ENCODE results near the gene TSPAN9.

Gene TSPAN9

GRCh38 chr12:3216097-3216496 lies 138.9 kb downstream of the TSPAN9 start:
- DNase-seq: no peak

DNA sequence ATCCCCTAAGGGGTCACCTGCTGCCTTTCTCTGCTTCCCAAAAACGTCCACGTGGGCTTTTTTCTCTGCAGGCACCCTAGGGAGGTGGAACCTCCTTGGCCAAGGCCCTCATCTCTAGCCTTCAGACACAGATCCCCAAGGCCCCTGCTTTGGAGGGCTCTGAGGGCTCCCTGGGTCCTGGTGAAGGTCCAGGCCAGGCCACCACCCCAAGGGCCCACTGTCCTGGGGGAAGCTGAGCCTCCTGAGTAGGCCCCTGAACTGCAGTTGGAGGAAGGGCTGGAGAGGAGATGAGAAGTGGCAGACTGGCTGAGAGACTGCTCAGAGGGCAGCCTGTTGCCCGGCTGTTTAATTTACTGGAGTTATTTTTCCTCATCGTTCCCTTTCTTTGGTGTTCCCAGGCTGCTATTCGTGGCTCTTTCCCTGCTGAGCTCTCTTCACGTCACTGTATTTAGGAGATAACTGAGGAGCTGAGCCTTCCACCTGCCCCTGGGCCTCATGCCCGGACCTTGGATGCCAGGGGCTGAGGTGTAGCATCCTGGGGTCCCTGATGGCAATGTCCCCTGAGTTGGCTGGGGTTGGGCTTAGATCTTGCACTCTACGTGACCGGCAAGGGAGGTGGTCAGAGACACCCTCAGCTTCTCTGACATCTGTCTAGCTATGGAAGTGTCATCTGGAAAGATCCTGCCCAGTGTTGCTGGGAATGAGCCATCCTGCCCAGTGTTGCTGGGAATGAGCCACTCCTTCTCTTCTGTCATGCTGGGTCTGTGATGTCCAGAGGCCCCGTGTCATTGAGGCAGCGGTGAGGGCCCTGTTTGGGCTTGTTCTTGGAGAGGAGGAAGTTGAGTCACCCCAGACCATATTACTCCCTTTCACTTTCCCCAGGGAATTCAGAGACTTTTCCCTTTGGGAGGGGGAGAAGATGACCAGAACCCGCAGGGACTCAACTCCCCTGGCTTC lies 139.8 kb downstream of the TSPAN9 start:
- no peak for DNase-seq

- DNase-seq: no peak
Measured at GRCh38 chr12:3217683-3218079, 140.5 kb downstream of the TSPAN9 start.

DNA sequence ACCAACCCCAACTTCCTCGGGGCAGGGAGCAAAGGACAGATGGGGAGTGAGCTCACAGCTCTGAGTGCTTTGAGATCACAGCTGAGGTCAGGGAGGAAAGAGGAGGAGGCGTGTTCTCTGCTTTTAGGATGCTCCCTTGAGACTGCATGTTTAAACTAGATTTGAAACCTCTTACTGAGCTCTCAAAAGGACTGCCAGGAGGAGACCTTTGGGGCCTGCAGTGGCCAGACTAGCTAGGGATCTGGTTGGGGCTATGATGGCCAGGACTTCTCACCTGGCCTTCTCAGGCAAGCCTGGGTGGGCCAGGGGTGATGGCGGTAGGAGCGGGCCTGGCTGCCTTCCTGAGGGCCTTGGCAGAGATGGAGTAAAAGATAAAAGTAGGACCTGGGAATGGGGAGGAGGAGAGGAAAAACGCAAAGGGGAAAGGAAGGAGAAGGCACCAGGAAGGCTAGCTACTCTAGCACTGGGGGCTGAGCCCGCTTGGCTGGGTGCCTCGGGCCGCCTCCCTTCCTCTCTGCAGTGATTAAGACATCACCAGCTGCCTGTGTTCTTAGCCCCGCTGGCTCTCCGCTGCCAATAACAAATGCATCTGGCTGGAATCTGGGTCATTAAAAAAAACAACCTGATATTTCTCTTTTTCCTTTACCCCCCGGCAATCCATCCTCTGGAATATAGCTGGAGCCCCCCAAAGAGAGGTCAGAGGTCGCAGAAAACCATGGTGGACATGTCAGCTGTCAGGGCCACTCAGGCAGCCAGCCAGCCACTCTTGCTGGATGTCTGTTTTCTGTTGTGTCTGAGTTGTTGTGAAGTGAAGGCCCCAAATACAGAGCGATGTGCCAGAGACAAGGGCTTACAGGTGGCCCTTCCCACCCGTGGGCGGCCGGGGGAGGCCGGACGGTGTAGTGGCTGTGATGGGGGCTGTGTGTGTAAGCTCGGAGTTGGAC lies 141.3 kb downstream of the TSPAN9 start:
- DNase-seq: no peak

- no peak for DNase-seq
Measured at GRCh38 chr12:3219233-3219632, 142.1 kb downstream of the TSPAN9 start.

- no peak for DNase-seq
Measured at GRCh38 chr12:3220382-3221321, 143.5 kb downstream of the TSPAN9 start.

GRCh38 chr12:3222306-3222705 lies 145.1 kb downstream of the TSPAN9 start:
- DNase-seq: no peak

- no peak for DNase-seq
Measured at GRCh38 chr12:3222979-3223378, 145.8 kb downstream of the TSPAN9 start.

DNA sequence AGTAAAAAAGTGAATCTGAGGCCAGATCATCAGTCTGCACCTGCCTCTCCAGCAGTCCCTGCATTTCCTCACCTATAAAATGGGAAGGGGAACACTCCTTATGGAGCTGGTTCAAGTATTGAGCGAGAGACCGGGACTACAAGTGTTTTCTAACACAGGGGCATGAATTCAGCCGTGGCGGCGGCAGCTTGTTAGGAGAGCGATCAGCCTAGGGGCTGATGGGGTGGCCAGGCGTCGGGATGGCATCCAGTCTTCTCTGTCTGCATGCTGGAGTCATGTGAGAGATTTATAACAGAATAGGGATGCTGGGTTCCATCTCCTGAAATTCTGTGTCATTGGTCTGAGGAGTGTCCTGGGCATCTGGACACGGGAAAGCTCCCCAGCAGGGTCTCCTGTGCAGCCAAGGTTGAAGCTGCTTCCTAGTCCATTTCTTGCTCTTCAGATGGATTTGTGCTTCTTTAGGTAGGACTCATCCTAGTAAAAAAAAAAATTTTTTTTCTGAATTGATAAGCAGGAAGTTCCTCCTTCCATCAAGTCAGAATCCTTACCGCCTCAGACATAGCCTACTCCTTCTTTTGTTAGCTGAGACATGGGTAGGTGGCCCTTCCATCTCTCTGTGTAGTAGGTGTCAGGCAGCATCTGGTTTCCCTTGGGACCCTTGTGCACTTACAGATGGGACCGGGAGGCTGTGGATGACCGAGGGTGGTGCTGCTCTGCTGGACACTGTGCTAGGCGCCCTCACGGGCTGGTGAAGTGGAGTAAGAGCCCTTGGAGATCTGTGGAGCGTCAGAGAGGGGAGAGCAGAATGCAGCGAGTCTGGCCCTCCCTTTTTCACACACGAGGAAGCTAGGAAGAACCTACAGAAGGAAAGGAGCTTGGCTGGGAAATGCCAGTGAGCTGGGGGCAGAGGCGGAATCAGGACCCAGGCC lies 146.7 kb downstream of the TSPAN9 start:
- DNase-seq: no peak

DNA sequence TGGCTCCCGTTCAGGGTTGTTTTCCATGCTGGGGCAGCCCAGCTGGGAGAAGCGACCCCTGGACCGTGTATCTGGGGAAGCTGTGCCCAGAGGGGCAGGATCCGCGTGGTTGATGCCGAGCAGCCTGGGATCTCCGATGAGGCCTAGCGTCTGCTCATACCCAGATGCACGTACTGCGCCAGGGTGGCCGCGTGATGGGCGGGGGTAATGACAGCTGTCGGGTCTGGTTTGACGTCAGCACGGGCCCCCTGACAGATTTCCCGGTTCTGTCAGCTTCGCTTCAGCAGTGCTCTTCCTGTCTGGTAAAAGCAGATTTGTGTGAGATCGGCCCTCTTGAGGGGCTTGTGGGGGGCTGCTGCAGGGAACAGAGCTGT lies 147.3 kb downstream of the TSPAN9 start:
- DNase-seq: no peak

GRCh38 chr12:3225154-3225795 lies 148.1 kb downstream of the TSPAN9 start:
- DNase-seq: no peak

DNA sequence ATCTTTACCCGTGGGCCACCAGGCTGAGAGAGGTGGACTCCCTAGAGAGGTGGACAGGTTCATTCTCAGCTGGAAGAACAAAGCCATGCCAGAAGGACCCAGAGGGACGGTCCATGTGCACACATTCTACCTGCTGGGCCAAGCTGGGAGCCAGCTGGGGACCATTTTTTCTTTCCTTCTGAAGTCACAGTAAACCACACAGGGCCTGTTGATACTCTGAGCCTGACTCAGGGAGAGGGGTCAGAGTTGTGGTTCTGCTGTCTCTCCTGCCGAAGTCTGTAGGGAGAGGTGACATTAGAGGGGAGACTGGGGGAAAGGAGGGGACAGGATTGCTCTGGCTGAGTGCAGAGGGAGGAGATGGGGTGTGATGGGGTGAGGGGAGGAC lies 148.6 kb downstream of the TSPAN9 start:
- DNase-seq: no peak

DNA sequence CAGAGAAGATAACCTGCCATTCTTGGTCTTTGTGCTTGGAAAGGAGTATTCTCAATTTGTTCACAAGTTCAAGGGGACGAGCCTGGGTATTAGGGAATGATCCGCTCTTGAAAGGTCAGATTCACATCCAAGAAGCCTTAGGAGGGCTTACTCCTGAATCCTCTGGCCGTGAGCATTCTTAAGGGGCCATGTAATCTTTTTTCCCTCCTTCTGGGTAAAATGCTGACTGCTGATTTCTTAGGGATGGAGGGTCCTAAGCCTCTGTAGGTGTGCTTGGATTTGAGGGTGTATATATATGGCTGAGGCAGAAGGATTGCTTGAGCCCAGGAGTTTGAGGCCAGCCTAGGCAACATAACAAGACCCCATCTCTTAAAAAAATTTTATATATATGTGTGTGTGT lies 149.1 kb downstream of the TSPAN9 start:
- no peak for DNase-seq

GRCh38 chr12:3227076-3227975 lies 150.1 kb downstream of the TSPAN9 start:
- DNase-seq: no peak

DNA sequence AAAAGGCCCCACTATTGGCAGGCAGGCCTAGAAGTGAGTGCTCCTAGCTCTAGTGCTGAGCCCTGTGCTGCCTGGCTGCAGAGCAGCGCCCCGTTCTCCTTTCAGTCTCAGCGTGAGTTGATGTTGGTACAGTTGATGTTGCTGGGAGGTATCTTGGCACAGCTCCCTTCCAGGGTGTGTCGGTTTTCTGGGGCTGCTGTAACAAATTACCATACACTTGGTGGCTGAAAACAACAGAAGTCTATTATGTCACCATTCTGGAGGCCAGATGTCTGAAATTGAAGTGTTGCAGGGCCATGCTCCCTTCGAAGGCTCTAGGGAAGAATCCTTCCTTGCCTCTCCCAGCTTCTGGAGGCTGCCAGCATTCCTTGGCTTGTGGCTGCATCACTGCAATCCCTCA lies 151.4 kb downstream of the TSPAN9 start:
- DNase-seq: no peak

GRCh38 chr12:3229577-3229976 lies 152.4 kb downstream of the TSPAN9 start:
- no peak for DNase-seq

DNA sequence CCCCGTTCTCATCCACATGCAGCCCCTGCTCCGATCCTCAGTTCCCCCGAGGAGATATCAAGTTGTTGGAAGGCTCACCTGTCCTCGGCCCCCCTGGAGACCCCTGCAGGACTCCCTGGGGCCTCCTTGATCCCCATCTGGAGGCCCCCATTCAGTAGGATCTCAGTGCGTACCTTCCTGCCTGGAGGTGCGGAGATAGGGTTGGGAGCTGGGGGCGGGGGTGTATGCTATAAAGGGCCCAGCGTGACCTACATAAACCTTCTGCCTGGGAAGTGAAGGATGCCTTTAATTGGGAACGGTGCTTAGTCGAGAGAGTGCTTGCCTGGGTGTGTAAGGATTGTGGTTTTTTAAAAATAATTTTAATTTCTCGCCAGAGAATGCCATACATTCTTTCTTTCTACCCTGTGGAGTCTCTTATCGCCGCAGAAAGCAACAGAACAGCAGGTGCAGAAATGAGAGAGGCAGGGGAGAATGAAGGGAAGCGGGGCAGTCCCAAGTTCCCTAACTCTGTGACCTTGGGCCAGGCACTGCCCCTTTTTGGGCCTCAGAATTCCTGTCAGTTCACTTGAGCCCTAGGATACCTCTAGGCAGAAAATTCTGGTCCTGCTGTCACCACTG lies 153.7 kb downstream of the TSPAN9 start:
- no peak for DNase-seq

DNA sequence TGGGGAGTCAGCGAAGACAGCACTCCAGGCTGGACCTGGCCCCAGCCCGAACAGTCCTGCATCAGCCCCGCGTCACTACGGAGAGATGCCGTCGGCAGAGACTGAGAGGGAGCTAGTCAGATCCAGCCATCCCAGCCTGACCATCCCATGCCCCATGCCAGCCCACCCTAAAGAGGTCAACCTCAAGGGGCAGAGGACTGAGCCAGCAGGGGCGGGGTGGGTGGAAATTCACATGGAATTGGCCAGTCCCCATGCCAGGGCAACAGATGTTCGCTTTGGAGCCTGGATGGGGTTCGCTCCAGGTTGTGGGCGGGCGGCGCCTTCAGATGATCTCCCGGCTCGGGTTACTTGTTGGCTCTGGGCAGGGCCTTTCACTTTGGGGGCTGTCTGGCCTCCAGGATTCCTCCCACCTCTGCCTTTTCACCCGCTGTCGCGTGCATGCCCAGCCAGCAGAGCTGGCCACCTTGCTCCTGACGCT lies 154.3 kb downstream of the TSPAN9 start:
- no peak for DNase-seq

DNA sequence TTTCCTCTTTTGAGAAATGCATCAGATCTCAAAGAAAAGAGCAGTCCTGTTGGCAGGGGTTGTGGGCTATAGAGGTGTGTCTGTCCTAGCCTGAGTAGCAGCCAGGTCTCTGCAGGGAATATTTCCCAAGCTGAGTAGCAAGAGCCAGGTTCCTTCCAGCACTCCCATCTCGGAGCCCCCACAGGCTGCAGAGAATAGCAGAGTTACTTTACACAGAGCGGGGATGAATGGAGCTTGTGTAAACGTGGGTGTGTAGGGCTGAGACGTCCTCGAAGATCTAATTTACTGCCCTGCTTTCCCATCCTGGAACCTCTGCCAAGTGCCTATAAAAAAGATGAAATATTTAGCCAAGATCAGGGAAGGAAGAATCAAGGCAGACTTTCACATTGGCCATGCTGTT lies 156.6 kb downstream of the TSPAN9 start:
- no peak for DNase-seq
